RWPE2 (cell line): ENCODE results near the gene ZNF664.
"Not testable (repeated sequence)": the region's sequence is repeated elsewhere in the genome, so short reads cannot be mapped to it uniquely, and the experiment has no call there.

Experiments used
- ATAC-seq: fragments of 200-7000 bp; cut with Tn5 transposase; 3 replicates; pipeline ENCODE4 v1.9.1; 2021; ENCODE audit warnings: low read depth
- DNase-seq: peaks from one replicate; pipeline ENCODE4 v3.0.0-alpha.2; 2020; ENCODE audit warnings: low spot score
- H3K27ac ChIP-seq: fragments of 450-650 bp; 2 replicates; pipeline ENCODE4 v1.5.1; 2017; ENCODE audit warnings: mild to moderate bottlenecking; ENCODE audit not compliant: poor library complexity, severe bottlenecking
- H3K27me3 ChIP-seq: fragments of 250-450 bp; sonication (Bioruptor Pico); 2 replicates; pipeline ENCODE4 v1.5.1; 2021; ENCODE audit warnings: mild to moderate bottlenecking, moderate library complexity; ENCODE audit not compliant: insufficient read depth, poor library complexity, severe bottlenecking
- H3K36me3 ChIP-seq: fragments of 250-450 bp; sonication (Bioruptor Pico); 2 replicates; pipeline ENCODE4 v1.5.1; 2020; ENCODE audit warnings: low read depth, mild to moderate bottlenecking, moderate library complexity
- H3K4me1 ChIP-seq: fragments of 250-450 bp; sonication (Bioruptor Pico); 2 replicates; pipeline ENCODE4 v1.5.1; 2021; ENCODE audit warnings: mild to moderate bottlenecking, moderate library complexity; ENCODE audit not compliant: insufficient read depth, poor library complexity, severe bottlenecking
- H3K4me3 ChIP-seq: fragments of 250-450 bp; sonication (Bioruptor Pico); 2 replicates; pipeline ENCODE4 v1.5.1; 2021; ENCODE audit warnings: mild to moderate bottlenecking, moderate library complexity; ENCODE audit not compliant: severe bottlenecking
- H3K9me3 ChIP-seq: fragments of 250-450 bp; sonication (Bioruptor Pico); 2 replicates; pipeline ENCODE4 v1.5.1; 2021; ENCODE audit warnings: mild to moderate bottlenecking, moderate library complexity; ENCODE audit not compliant: severe bottlenecking
- TF ChIP-seq, protein P1 (sequence below): fragments of 450-650 bp; IDR thresholded peaks from one replicate; pipeline ENCODE4 v1.5.1; 2017; ENCODE audit warnings: mild to moderate bottlenecking, moderate library complexity; ENCODE audit not compliant: poor library complexity, severe bottlenecking

ZNF664 gene

DNA sequence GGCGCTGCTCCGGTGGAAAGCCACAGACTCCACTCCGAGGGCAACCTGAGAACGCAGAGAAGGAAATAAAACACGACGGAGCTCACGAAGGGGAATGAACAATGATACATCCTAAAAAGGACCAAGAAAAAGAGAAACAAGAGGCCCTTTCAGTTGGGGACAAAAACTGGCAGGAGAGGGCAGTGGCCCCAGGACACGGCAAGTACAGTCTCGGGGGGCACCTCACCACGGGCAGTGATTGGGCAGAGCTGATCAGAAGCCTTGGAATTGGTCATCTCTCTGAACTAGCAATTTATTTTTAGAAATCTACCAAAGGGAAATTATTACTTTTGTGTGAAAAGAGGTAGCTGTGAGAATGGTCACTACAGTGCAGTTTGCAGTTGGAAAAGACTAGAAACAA is 28.3 kb upstream of the ZNF664 start:
- Histone ChIP-seq H3K27ac (no peak overlapping the region), H3K36me3 (peaks cover 5% of the 10 kb centered on the region; the same call in 1 of the 2 replicates), H3K4me3 (no peak overlapping the region), H3K9me3 (no peaks in the 10 kb centered on the region), H3K27me3 (no peaks in the 10 kb centered on the region), H3K4me1 (no peaks in the 10 kb centered on the region)
- DNase-seq (no peak), ATAC-seq (no peak)
- TF ChIP-seq, protein P1, sequence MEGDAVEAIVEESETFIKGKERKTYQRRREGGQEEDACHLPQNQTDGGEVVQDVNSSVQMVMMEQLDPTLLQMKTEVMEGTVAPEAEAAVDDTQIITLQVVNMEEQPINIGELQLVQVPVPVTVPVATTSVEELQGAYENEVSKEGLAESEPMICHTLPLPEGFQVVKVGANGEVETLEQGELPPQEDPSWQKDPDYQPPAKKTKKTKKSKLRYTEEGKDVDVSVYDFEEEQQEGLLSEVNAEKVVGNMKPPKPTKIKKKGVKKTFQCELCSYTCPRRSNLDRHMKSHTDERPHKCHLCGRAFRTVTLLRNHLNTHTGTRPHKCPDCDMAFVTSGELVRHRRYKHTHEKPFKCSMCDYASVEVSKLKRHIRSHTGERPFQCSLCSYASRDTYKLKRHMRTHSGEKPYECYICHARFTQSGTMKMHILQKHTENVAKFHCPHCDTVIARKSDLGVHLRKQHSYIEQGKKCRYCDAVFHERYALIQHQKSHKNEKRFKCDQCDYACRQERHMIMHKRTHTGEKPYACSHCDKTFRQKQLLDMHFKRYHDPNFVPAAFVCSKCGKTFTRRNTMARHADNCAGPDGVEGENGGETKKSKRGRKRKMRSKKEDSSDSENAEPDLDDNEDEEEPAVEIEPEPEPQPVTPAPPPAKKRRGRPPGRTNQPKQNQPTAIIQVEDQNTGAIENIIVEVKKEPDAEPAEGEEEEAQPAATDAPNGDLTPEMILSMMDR = no peak

DNA sequence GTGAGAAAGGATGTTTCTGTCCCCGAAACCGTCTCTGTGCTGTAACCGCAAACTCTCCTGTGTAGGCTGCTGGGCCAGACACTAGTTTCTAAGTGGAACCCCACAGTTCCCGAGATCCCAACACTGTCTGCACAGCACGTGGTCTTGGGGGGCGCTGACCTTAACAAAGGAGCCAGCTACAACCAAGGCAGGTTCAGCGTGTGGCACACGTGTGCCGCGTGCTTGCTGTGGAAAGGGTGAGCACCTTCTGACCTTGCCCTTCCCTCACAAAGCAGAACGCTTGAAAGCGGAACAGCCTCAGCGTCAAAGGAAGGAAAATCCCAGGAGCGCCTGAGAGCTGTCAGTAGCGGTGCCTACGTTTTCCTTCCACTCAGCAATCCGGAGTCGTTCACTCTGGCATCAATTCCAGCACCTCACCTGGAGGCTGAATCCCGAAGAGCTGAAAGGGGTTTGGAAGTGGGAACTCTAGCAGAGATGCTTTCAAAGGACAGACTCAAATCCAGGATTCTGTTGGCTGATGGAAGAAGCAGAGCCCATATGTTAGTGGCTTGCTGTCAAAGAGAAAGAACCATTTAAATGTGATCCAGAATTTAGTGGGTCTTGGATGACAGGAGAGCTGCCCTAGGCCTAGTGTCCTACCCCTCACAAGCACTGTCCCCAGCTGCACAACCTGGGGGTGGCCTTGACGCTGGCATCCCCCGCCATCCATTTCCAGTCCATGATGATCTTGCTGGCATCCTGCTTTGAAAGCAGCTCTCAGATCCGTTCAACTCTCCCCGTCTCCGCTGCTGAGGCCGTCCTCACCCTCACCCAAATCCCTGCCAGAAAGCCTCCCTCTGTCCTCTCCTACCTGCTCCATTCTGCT is 27.5 kb upstream of the ZNF664 start:
- ATAC-seq = no peak
- TF ChIP-seq, protein P1 = no peak

DNA sequence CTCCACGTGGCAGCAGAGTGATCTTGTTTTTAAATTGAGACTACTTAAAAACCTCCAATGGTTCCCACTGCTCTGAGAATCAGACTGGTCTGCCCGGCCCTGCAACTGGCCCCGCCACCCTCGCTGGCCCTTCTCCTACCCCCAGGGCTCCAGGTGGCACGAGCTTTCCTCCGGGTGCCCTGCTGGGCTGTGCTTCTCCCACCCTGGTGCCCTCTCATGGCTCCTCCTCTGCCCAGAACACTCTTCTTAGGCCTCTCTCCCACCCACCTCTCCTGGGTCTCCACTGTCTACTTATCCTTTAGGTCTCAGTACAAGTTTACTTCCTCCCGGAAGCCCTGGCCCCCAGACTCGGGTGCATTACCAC is 26.9 kb upstream of the ZNF664 start:
- H3K36me3 ChIP-seq = peaks cover 5% of the 10 kb centered on the region; the same call in 1 of the 2 replicates
- no peaks in the 10 kb centered on the region for H3K27me3 ChIP-seq
- TF ChIP-seq, protein P1 = no peak
- H3K4me3 ChIP-seq = no peak overlapping the region
- H3K27ac ChIP-seq = no peak overlapping the region
- ATAC-seq (no peak), DNase-seq (no peak)
- no peaks in the 10 kb centered on the region for H3K9me3 ChIP-seq
- H3K4me1 ChIP-seq = no peaks in the 10 kb centered on the region

More for the DNA sequence above, 27.5 kb upstream of the ZNF664 start:
- Histone ChIP-seq H3K27me3 (no peaks in the 10 kb centered on the region), H3K4me3 (no peak overlapping the region), H3K4me1 (no peaks in the 10 kb centered on the region), H3K36me3 (peaks cover 5% of the 10 kb centered on the region; the same call in 1 of the 2 replicates), H3K27ac (no peak overlapping the region), H3K9me3 (no peaks in the 10 kb centered on the region)
- DNase-seq = no peak

DNA sequence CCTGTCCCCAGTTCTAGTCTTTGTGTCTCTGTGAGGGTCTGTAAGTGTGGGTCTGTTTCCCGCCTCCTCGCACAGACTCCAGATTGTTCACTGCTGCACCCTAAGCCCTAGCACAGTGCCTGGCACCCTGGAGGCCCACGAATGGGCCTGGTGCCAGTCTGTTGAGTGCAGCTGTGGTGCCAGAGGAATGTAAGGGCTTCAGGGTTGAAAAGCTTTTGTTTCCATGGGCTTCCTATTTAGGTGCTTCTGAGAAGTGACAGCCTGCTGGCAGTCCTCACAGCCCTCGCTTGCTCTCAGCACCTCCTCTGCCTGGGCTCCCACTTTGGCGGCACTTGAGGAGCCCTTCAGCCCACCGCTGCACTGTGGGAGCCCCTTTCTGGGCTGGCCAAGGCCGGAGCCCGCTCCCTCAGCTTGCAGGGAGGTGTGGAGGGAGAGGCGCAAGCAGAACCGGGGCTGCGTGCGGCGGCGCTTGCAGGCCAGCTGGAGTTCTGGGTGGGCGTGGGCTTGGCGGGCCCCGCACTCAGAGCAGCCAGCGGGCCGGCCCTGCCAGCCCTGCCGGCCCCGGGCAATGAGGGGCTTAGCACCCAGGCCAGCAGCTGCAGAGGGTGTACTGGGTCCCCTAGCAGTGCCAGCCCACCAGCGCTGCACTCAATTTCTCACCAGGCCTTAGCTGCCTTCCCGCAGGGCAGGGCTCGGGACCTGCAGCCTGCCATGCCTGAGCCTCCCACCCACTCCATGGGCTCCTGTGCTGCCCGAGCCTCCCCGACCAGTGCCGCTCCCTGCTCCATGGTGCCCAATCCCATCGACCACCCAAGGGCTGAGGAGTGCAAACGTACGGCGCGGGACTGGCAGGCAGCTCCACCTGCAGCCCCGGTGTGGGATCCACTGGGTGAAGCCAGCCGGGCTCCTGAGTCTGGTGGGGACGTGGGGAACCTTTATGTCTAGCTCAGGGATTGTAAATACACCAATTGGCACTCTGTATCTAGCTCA is 26.2 kb upstream of the ZNF664 start:
- not testable (repeated sequence) for H3K4me3 ChIP-seq, H3K4me1 ChIP-seq, H3K27ac ChIP-seq, H3K9me3 ChIP-seq, ATAC-seq, DNase-seq, H3K27me3 ChIP-seq, H3K36me3 ChIP-seq

DNA sequence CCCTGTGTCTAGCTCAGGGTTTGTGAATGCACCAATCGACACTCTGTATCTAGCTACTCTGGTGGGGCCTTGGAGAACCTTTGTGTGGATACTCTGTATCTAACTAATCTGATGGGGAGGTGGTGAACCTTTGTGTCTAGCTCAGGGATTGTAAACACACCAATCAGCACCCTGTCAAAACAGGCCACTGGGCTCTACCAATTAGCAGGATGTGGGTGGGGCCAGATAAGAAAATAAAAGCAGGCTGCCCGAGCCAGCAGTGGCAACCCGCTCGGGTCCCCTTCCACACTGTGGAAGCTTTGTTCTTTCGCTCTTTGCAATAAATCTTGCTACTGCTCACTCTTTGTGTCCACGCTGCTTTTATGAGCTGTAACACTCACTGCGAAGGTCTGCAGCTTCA is 25.5 kb upstream of the ZNF664 start:
- H3K4me1 ChIP-seq, H3K4me3 ChIP-seq, H3K27ac ChIP-seq, DNase-seq, H3K27me3 ChIP-seq, H3K9me3 ChIP-seq, ATAC-seq, H3K36me3 ChIP-seq: not testable (repeated sequence)
